Nephron progenitor cell (in vitro differentiated cells): Measurements from ENCODE around the gene TREM1.

Source experiments
- DNase-seq: peaks from one replicate; pipeline ENCODE4 v3.0.0; 2021
- H3K27ac Mint-ChIP-seq: 2 replicates; pipeline ENCODE4 v1.8.0; 2021; ENCODE audit warnings: mild to moderate bottlenecking, moderate library complexity, mixed read lengths
- H3K27me3 Mint-ChIP-seq: 2 replicates; pipeline ENCODE4 v1.8.0; 2021; ENCODE audit warnings: mild to moderate bottlenecking, low read depth, mixed read lengths; ENCODE audit not compliant: poor library complexity
- H3K36me3 Mint-ChIP-seq: 2 replicates; pipeline ENCODE4 v1.8.0; 2021; ENCODE audit warnings: low read depth, mixed read lengths
- H3K4me1 Mint-ChIP-seq: 2 replicates; pipeline ENCODE4 v1.8.0; 2021; ENCODE audit warnings: mixed read lengths
- H3K4me3 Mint-ChIP-seq: 2 replicates; pipeline ENCODE4 v1.8.0; 2021; ENCODE audit warnings: mild to moderate bottlenecking, moderate library complexity, mixed read lengths
- H3K9me3 Mint-ChIP-seq: 2 replicates; pipeline ENCODE4 v1.8.0; 2021; ENCODE audit warnings: mild to moderate bottlenecking, moderate library complexity, mixed read lengths
- CTCF ChIP-seq: fragments of 200-600 bp; sonication (generic); IDR thresholded peaks from 2 replicates; pipeline ENCODE4 v1.5.0; 2021; ENCODE audit warnings: antibody characterized with exemption

Gene TREM1

GRCh38 chr6:41332241-41332640 lies 45.8 kb upstream of the TREM1 start:
- Mint-ChIP-seq H3K27me3 (peaks cover 31% of the 10 kb centered on the region), H3K4me3 (no peak overlapping the region), H3K36me3 (no peaks in the 10 kb centered on the region), H3K27ac (no peak overlapping the region), H3K4me1 (peaks cover 49% of the 10 kb centered on the region), H3K9me3 (no peaks in the 10 kb centered on the region)
- no peak for DNase-seq
- TF ChIP-seq CTCF: no peak

- TF ChIP-seq CTCF: no peak
- Mint-ChIP-seq H3K27ac (no peak overlapping the region), H3K36me3 (no peaks in the 10 kb centered on the region), H3K9me3 (no peaks in the 10 kb centered on the region), H3K4me3 (no peak overlapping the region), H3K4me1 (peaks cover 49% of the 10 kb centered on the region), H3K27me3 (peaks cover 31% of the 10 kb centered on the region)
- no peak for DNase-seq
Measured at GRCh38 chr6:41331401-41332150, 45.1 kb upstream of the TREM1 start.

GRCh38 chr6:41327177-41327576 lies 40.7 kb upstream of the TREM1 start:
- H3K9me3 Mint-ChIP-seq: no peaks in the 10 kb centered on the region
- H3K27ac Mint-ChIP-seq: no peak overlapping the region
- no peaks in the 10 kb centered on the region for H3K36me3 Mint-ChIP-seq
- H3K4me3 Mint-ChIP-seq: no peak overlapping the region
- no peak for DNase-seq
- peaks cover 44% of the 10 kb centered on the region for H3K27me3 Mint-ChIP-seq
- peaks cover 28% of the 10 kb centered on the region for H3K4me1 Mint-ChIP-seq
- TF ChIP-seq CTCF: no peak

GRCh38 chr6:41326092-41326491 lies 39.6 kb upstream of the TREM1 start:
- DNase-seq: no peak
- H3K4me3 Mint-ChIP-seq: no peak overlapping the region
- no peak for TF ChIP-seq CTCF
- no peaks in the 10 kb centered on the region for H3K36me3 Mint-ChIP-seq
- H3K27me3 Mint-ChIP-seq: peaks cover 44% of the 10 kb centered on the region
- no peaks in the 10 kb centered on the region for H3K9me3 Mint-ChIP-seq
- H3K4me1 Mint-ChIP-seq: peaks cover 18% of the 10 kb centered on the region
- H3K27ac Mint-ChIP-seq: no peak overlapping the region

GRCh38 chr6:41325446-41326066 lies 39.1 kb upstream of the TREM1 start:
- no peak for TF ChIP-seq CTCF
- no peaks in the 10 kb centered on the region for H3K9me3 Mint-ChIP-seq
- no peaks in the 10 kb centered on the region for H3K36me3 Mint-ChIP-seq
- no peak overlapping the region for H3K27ac Mint-ChIP-seq
- no peak overlapping the region for H3K4me3 Mint-ChIP-seq
- peaks cover 16% of the 10 kb centered on the region for H3K4me1 Mint-ChIP-seq
- no peak for DNase-seq
- peaks cover 45% of the 10 kb centered on the region for H3K27me3 Mint-ChIP-seq

- no peak for DNase-seq
- H3K36me3 Mint-ChIP-seq: no peaks in the 10 kb centered on the region
- TF ChIP-seq CTCF: no peak
- peaks cover 25% of the 10 kb centered on the region for H3K4me1 Mint-ChIP-seq
- H3K9me3 Mint-ChIP-seq: no peaks in the 10 kb centered on the region
- no peak overlapping the region for H3K27ac Mint-ChIP-seq
- H3K27me3 Mint-ChIP-seq: peaks cover 46% of the 10 kb centered on the region
- no peak overlapping the region for H3K4me3 Mint-ChIP-seq
Measured at GRCh38 chr6:41321183-41321582, 34.7 kb upstream of the TREM1 start.
